Lower lobe of right lung (tissue), 2 donors: ENCODE results near the gene AGMO. TPM values are rescaled to one million over a fixed set of nuclear protein-coding genes. Genes with fewer than 3 reads are reported as not detected.
"Not testable (repeated sequence)": the region's sequence is repeated elsewhere in the genome, so short reads cannot be mapped to it uniquely, and the experiment has no call there.

Experiments used
- ATAC-seq, 2 donors: fragments of 200-7000 bp; cut with Tn5 transposase; one replicate each; pipeline ENCODE4 v1.9.1; 2020 to 2022; ENCODE audit warnings: mild to moderate bottlenecking in 2 of 2, moderate library complexity in 2 of 2
- DNase-seq: peaks from one replicate; pipeline ENCODE4 v3.0.0-alpha.2; 2020
- H3K27ac ChIP-seq: fragments of 200-600 bp; one replicate; pipeline ENCODE4 v1.8.0; 2022
- H3K27me3 ChIP-seq: fragments of 200-600 bp; one replicate; pipeline ENCODE4 v1.8.0; 2022; ENCODE audit warnings: low read depth
- H3K36me3 ChIP-seq: fragments of 200-600 bp; one replicate; pipeline ENCODE4 v1.8.0; 2022; ENCODE audit warnings: mild to moderate bottlenecking
- H3K4me1 ChIP-seq: fragments of 200-600 bp; one replicate; pipeline ENCODE4 v1.8.0; 2022
- H3K4me3 ChIP-seq: fragments of 200-600 bp; one replicate; pipeline ENCODE4 v1.8.0; 2022; ENCODE audit warnings: mild to moderate bottlenecking
- H3K9me3 ChIP-seq: fragments of 200-600 bp; one replicate; pipeline ENCODE4 v1.8.0; 2022
- intact Hi-C: fragments of 100-400 bp; cut with DNase I; formaldehyde crosslinking; loops from one replicate; pipeline ENCODE4 v1.11.0; 2022
- total RNA-seq: library from RNA; stranded (reverse); fragmentation: NEBNext Ultra II Directional; extraction: Animal tissue kit (Norgen Biotek cat#: 25700); gene quantifications from one replicate; pipeline ENCODE4 v1.2.1, GENCODE V29; 2021
- TF ChIP-seq, protein P1 (sequence below): fragments of 200-600 bp; IDR thresholded peaks from one replicate; pipeline ENCODE4 v1.8.0; 2022; ENCODE audit warnings: antibody characterized with exemption, mild to moderate bottlenecking
- donor health status: DM: no; HTN: yes; CAD: no; lungs with severe emphysema.

The AGMO gene
- total RNA-seq, 1 donor from 2014 or later = not detected

DNA sequence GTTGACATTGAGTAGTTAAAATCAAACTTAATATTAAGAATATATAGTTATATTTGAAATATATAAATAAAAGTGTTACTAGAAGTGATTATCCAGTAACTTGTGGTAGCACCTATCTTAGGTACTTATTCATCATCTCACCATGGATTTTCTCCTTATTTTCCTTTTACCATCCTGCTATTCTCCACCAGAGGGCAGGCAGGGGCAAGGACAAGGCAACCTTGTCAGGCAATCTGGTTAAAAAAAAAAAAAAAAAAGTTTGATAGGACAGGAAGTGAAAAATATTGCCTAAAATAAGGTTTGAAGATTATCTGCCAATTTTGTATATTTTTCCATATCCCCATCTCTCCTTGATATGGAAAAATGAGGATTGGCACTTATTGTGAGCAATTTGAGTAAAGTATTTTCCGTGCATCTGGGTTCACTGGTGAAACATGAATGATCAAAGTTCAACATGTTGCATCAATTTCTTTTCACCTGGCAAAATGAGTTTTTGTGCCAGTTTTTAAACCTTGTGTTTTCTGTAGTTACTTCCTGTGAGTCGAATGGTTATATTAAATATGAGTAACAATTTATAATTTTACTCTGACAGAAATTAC, 256.7 kb downstream of the AGMO start:
- H3K4me3 ChIP-seq = no peak overlapping the region
- TF ChIP-seq, protein P1, sequence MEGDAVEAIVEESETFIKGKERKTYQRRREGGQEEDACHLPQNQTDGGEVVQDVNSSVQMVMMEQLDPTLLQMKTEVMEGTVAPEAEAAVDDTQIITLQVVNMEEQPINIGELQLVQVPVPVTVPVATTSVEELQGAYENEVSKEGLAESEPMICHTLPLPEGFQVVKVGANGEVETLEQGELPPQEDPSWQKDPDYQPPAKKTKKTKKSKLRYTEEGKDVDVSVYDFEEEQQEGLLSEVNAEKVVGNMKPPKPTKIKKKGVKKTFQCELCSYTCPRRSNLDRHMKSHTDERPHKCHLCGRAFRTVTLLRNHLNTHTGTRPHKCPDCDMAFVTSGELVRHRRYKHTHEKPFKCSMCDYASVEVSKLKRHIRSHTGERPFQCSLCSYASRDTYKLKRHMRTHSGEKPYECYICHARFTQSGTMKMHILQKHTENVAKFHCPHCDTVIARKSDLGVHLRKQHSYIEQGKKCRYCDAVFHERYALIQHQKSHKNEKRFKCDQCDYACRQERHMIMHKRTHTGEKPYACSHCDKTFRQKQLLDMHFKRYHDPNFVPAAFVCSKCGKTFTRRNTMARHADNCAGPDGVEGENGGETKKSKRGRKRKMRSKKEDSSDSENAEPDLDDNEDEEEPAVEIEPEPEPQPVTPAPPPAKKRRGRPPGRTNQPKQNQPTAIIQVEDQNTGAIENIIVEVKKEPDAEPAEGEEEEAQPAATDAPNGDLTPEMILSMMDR = peak; percentile 62
- H3K4me1 ChIP-seq = no peaks in the 10 kb centered on the region
- no peak overlapping the region for H3K27ac ChIP-seq
- ATAC-seq (no peak), DNase-seq (no peak)
- H3K9me3 ChIP-seq = no peaks in the 10 kb centered on the region
- H3K36me3 ChIP-seq = no peaks in the 10 kb centered on the region
- H3K27me3 ChIP-seq = no peaks in the 10 kb centered on the region
- intact Hi-C loops = loop anchor here (10.0 kb wide), 1 partner anchor 760 kb away; no protein-coding TSS in a partner anchor

DNA sequence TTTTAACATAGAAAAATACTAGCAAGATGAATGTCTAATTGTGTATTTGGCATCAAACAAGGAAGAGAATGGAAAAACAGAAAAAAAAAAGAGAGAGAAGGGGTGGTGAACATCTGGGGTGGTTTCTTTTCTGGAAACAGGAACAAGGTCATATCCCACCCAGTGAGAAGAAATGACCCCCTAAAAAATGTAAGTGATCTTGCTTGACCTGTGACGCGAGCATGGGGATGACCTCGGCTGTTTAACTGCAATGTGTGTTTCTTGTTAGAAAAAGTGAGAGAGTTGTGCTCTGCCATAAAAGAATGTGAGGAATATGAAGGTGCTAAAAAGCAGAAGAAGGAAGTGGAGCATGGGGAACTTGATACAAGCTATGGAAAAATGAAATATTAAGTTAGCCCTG, 258.5 kb downstream of the AGMO start:
- TF ChIP-seq, protein P1 = no peak
- intact Hi-C loops = loop anchor here (10.0 kb wide), 1 partner anchor 761 kb away; no protein-coding TSS in a partner anchor
- no peak overlapping the region for H3K27ac ChIP-seq
- H3K4me3 ChIP-seq = no peak overlapping the region
- H3K36me3 ChIP-seq = no peaks in the 10 kb centered on the region
- H3K4me1 ChIP-seq = no peaks in the 10 kb centered on the region
- H3K27me3 ChIP-seq = no peaks in the 10 kb centered on the region
- no peak for ATAC-seq
- H3K9me3 ChIP-seq = no peaks in the 10 kb centered on the region
- no peak for DNase-seq

DNA sequence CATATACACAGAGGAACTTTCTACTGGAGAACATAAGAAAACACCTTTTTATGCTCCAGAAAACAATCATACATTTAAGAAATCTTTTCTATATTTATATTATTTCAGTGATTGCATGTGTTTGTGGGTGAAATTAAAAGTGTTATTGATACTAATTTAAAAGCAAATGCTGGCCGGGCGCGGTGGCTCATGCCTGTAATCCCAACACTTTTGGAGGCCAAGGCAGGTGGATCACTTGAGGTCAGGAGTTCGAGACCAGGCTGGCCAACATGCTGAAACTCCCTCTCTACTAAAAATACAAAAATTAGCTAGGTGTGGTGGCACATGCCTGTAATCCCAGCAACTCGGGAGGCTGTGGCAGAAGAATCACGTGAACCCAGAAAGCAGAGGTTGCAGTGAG, 260.8 kb downstream of the AGMO start:
- H3K27ac ChIP-seq, H3K4me3 ChIP-seq, H3K36me3 ChIP-seq, H3K4me1 ChIP-seq, H3K27me3 ChIP-seq, H3K9me3 ChIP-seq, ATAC-seq, DNase-seq: not testable (repeated sequence)
- intact Hi-C loops = loop anchor here (10.0 kb wide), 1 partner anchor 764 kb away; no protein-coding TSS in a partner anchor

DNA sequence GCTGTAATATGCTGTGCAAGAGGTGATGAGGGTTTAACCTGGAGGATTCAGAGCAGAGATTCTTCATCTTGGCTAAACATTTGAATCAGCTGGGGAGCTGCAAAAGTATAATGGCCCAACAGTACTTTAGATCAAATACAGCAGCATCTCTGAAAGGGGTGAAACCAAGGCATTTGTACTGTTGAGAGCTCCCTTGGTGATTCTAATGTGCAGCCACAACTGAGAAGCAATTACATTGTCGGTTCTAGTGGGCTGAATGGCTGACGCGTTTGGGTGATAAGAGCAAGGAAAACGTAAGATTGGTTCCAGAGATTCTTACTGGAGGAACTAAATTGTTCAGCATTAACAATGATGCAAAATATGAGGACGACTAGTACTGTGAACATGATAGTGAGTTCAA, 269.7 kb downstream of the AGMO start:
- H3K9me3 ChIP-seq = no peaks in the 10 kb centered on the region
- intact Hi-C loops = no loop called here
- TF ChIP-seq, protein P1 = no peak
- H3K4me1 ChIP-seq = no peaks in the 10 kb centered on the region
- H3K36me3 ChIP-seq = no peaks in the 10 kb centered on the region
- H3K27ac ChIP-seq = no peak overlapping the region
- no peak overlapping the region for H3K4me3 ChIP-seq
- ATAC-seq (no peak), DNase-seq (no peak)
- no peaks in the 10 kb centered on the region for H3K27me3 ChIP-seq

DNA sequence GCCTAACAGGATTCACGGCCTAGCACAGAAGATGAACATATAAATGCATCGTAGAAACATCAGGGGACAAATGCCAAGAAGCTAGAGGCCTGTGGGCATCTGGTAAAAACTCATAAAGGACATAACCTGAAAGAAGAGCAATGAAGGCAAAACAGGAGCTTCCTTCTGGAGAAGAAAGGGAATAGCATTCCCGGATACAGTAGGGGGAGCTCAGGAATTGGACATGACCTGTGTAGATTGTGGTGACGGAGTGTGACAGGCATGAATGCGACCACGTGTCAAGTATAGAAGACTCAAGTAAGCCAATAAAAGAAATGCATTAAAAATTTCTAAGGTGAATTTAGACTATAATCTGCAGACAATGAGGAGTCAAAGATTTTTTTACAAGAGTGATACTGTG, 270.1 kb downstream of the AGMO start:
- Histone ChIP-seq H3K4me1 (no peaks in the 10 kb centered on the region), H3K4me3 (no peak overlapping the region), H3K27ac (no peak overlapping the region), H3K9me3 (no peaks in the 10 kb centered on the region), H3K27me3 (no peaks in the 10 kb centered on the region), H3K36me3 (no peaks in the 10 kb centered on the region)
- intact Hi-C loops = no loop called here
- DNase-seq = no peak
- TF ChIP-seq, protein P1 = no peak
- no peak for ATAC-seq

DNA sequence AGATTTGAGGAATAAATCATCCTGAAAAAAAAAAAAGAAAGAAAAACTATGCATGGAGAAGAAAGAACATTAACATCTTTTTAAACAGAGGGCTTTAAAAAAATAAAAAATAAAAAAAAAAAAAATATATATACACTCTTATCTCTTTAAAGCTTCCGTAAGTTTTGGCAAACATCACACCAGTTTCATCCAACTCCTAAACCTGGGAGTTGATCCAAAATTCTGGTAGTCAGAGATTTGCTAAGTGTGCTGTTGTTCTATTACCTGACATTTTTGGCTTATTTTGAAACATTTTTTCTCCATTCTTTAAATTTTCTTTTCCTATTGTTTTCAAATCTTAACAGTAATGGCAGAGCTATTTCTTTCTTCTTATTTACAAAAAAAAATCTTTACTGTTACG, 273.1 kb downstream of the AGMO start:
- no peak overlapping the region for H3K4me3 ChIP-seq
- no peak for DNase-seq
- H3K27me3 ChIP-seq = no peaks in the 10 kb centered on the region
- no peaks in the 10 kb centered on the region for H3K36me3 ChIP-seq
- TF ChIP-seq, protein P1 = no peak
- intact Hi-C loops = no loop called here
- ATAC-seq = no peak
- no peaks in the 10 kb centered on the region for H3K4me1 ChIP-seq
- H3K9me3 ChIP-seq = no peaks in the 10 kb centered on the region
- no peak overlapping the region for H3K27ac ChIP-seq
